PC-9 (cell line): ENCODE results near the gene FOXF1. TPM values are rescaled to one million over a fixed set of nuclear protein-coding genes. Genes with fewer than 3 reads are reported as not detected.

Experiments
- BruUV-seq: library from RNA; stranded (reverse); fragments of 400-500 nt; replicated peaks from 2 replicates; lab custom pipeline; 2021; lab: Mats Ljungman, UMichigan
- CTCF ChIA-PET: fragments of 300-600 bp; sonication (Branson Sonifier 250); formaldehyde crosslinking; loops from one replicate; lab custom pipeline; 2022; ENCODE audit warnings: antibody characterized with exemption; lab: Charles Lee
- POLR2A ChIA-PET: fragments of 300-600 bp; sonication (Branson Sonifier 250); formaldehyde crosslinking; loops from one replicate; lab custom pipeline; 2022; ENCODE audit warnings: antibody characterized with exemption; ENCODE audit not compliant: unreplicated experiment; lab: Charles Lee
- DNase-seq, 2 experiments: peaks; one replicate each; pipeline versions ENCODE4 v3.0.0 to v3.0.0-alpha.2; 2015 to 2022; ENCODE audit warnings: mixed read lengths in 1 of 2
- H2AFZ ChIP-seq: fragments of 200-600 bp; sonication (generic); 2 replicates; pipeline ENCODE4 v1.8.1; 2017; ENCODE audit warnings: antibody characterized with exemption
- H3F3A ChIP-seq: fragments of 200-600 bp; sonication (generic); 2 replicates; pipeline ENCODE4 v1.8.1; 2017; ENCODE audit warnings: antibody characterized with exemption, mild to moderate bottlenecking, low read depth; ENCODE audit not compliant: insufficient read depth
- H3K27ac ChIP-seq: fragments of 200-600 bp; sonication (generic); 2 replicates; pipeline ENCODE4 v1.6.1; 2016; ENCODE audit warnings: mixed run types
- H3K27me3 ChIP-seq: fragments of 200-600 bp; sonication (generic); 2 replicates; pipeline ENCODE4 v1.6.1; 2016; ENCODE audit warnings: low read depth, mixed run types; ENCODE audit not compliant: insufficient read depth
- H3K36me3 ChIP-seq: fragments of 200-600 bp; sonication (generic); 2 replicates; pipeline ENCODE4 v1.6.1; 2016; ENCODE audit warnings: low read depth, mixed run types
- H3K4me1 ChIP-seq: fragments of 200-600 bp; sonication (generic); replicated peaks from 2 replicates; pipeline ENCODE4 v1.6.1; 2016; ENCODE audit warnings: mixed run types; ENCODE audit not compliant: insufficient read depth
- H3K4me2 ChIP-seq: fragments of 200-600 bp; sonication (generic); 2 replicates; pipeline ENCODE4 v1.6.1; 2017; ENCODE audit warnings: mixed run types
- H3K4me3 ChIP-seq: fragments of 200-600 bp; sonication (generic); 2 replicates; pipeline ENCODE4 v1.6.1; 2016; ENCODE audit warnings: mixed run types
- H3K79me2 ChIP-seq: fragments of 200-600 bp; sonication (generic); 2 replicates; pipeline ENCODE4 v1.6.1; 2017; ENCODE audit warnings: low read depth, mixed run types
- H3K9me2 ChIP-seq: fragments of 200-600 bp; sonication (generic); 2 replicates; pipeline ENCODE4 v1.8.1; 2017; ENCODE audit warnings: mild to moderate bottlenecking; ENCODE audit not compliant: insufficient read depth
- H3K9me3 ChIP-seq: fragments of 200-600 bp; sonication (generic); 2 replicates; pipeline ENCODE4 v1.8.1; 2016; ENCODE audit warnings: low read depth; ENCODE audit not compliant: insufficient read depth
- H4K20me1 ChIP-seq: fragments of 200-600 bp; sonication (generic); 2 replicates; pipeline ENCODE4 v1.8.1; 2017; ENCODE audit not compliant: insufficient read depth
- EZH2 ChIP-seq: fragments of 200-600 bp; sonication (generic); IDR thresholded peaks from 2 replicates; pipeline ENCODE4 v1.8.0; 2017; ENCODE audit warnings: antibody characterized with exemption, low read depth
- intact Hi-C: fragments of 100-400 bp; cut with micrococcal nuclease; formaldehyde crosslinking; loops from one replicate; pipeline ENCODE4 v1.10.0; 2022; ENCODE audit not compliant: unreplicated experiment
- total RNA-seq: library from RNA; stranded (reverse); gene quantifications from 2 replicates; pipeline ENCODE4 v1.2.3, GENCODE V29; 2021
- TF ChIP-seq, protein P1 (sequence below): fragments of 200-600 bp; sonication (generic); conservative IDR thresholded peaks from 2 replicates; pipeline ENCODE4 v1.6.1; 2017; ENCODE audit warnings: mixed run types, antibody characterized with exemption, mild to moderate bottlenecking, moderate library complexity

The FOXF1 gene
- total RNA-seq, 1 experiment from 2014 or later: not detected

GRCh38 chr16:86505899-86506864, 4.1 kb upstream of the FOXF1 start:
- POLR2A ChIA-PET: no interaction called here
- CTCF ChIA-PET: no interaction called here
- Histone ChIP-seq H3K9me3 (no peaks in the 10 kb centered on the region), H3K79me2 (no peaks in the 10 kb centered on the region), H3K4me1 (no peaks in the 10 kb centered on the region), H3K9me2 (no peaks in the 10 kb centered on the region), H2AFZ (no peak overlapping the region), H3K4me2 (no peak overlapping the region), H3K27me3 (peaks cover 56% of the 10 kb centered on the region), H3F3A (no peaks in the 10 kb centered on the region), H3K36me3 (no peaks in the 10 kb centered on the region), H3K4me3 (no peak overlapping the region), H3K27ac (no peak overlapping the region), H4K20me1 (no peaks in the 10 kb centered on the region)
- intact Hi-C loops: no loop called here
- BruUV-seq: no TSS peak
- no peak for TF ChIP-seq EZH2
- TF ChIP-seq, protein P1, sequence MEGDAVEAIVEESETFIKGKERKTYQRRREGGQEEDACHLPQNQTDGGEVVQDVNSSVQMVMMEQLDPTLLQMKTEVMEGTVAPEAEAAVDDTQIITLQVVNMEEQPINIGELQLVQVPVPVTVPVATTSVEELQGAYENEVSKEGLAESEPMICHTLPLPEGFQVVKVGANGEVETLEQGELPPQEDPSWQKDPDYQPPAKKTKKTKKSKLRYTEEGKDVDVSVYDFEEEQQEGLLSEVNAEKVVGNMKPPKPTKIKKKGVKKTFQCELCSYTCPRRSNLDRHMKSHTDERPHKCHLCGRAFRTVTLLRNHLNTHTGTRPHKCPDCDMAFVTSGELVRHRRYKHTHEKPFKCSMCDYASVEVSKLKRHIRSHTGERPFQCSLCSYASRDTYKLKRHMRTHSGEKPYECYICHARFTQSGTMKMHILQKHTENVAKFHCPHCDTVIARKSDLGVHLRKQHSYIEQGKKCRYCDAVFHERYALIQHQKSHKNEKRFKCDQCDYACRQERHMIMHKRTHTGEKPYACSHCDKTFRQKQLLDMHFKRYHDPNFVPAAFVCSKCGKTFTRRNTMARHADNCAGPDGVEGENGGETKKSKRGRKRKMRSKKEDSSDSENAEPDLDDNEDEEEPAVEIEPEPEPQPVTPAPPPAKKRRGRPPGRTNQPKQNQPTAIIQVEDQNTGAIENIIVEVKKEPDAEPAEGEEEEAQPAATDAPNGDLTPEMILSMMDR: no peak
- no peak for DNase-seq

DNA sequence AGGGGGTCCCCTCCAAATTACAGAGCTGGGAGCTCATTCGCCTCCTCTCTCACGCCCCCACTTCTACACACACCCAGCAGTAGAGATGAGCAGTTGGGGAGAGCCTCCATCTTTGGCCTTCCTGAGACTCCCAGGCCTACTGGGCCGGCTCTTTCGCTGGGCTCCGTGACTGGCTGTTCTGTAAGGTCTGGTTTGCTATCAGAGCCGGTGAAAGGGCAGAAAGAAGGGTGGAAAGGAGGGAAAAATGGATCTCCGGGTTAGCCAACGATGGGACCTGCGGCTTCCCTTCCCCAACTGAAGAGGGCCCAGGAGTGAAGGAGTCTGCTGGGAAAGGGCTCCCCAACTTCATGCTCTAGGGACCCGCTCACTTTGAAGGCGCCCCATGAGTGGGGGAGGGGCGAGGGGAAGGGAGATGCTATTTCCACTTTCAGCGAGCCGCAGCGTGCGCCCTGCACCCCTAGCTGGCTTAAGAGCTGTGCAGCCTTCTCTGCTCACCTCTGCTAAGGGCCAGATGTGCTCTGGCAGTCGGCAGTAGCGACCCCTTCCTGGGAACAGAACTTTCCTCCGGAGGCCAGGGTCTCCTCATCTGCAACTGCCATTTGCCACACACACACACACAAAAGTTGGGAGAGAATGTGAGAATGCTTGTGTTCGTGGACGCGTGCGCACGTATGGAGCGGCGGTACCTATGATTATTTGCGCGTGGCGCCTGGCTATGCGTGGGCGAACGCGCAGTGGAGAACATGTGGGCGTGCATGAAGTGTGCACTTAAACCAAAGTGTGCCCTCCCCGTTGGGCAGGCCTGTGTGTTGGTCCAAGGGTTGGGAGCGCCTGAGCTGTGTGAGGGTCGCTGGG, 2.9 kb upstream of the FOXF1 start:
- no peak for TF ChIP-seq EZH2
- TF ChIP-seq, protein P1: no peak
- H3K4me1 ChIP-seq: no peaks in the 10 kb centered on the region
- no peaks in the 10 kb centered on the region for H3K9me2 ChIP-seq
- H3K9me3 ChIP-seq: no peaks in the 10 kb centered on the region
- no TSS peak for BruUV-seq
- no peaks in the 10 kb centered on the region for H3F3A ChIP-seq
- no peak for DNase-seq
- no peak overlapping the region for H3K27ac ChIP-seq
- H2AFZ ChIP-seq: no peak overlapping the region
- H3K36me3 ChIP-seq: no peaks in the 10 kb centered on the region
- peaks cover 44% of the 10 kb centered on the region for H3K27me3 ChIP-seq
- H3K79me2 ChIP-seq: no peaks in the 10 kb centered on the region
- H4K20me1 ChIP-seq: no peaks in the 10 kb centered on the region
- intact Hi-C loops: no loop called here
- no peak overlapping the region for H3K4me3 ChIP-seq
- POLR2A ChIA-PET: no interaction called here
- CTCF ChIA-PET: no interaction called here
- H3K4me2 ChIP-seq: no peak overlapping the region

DNA sequence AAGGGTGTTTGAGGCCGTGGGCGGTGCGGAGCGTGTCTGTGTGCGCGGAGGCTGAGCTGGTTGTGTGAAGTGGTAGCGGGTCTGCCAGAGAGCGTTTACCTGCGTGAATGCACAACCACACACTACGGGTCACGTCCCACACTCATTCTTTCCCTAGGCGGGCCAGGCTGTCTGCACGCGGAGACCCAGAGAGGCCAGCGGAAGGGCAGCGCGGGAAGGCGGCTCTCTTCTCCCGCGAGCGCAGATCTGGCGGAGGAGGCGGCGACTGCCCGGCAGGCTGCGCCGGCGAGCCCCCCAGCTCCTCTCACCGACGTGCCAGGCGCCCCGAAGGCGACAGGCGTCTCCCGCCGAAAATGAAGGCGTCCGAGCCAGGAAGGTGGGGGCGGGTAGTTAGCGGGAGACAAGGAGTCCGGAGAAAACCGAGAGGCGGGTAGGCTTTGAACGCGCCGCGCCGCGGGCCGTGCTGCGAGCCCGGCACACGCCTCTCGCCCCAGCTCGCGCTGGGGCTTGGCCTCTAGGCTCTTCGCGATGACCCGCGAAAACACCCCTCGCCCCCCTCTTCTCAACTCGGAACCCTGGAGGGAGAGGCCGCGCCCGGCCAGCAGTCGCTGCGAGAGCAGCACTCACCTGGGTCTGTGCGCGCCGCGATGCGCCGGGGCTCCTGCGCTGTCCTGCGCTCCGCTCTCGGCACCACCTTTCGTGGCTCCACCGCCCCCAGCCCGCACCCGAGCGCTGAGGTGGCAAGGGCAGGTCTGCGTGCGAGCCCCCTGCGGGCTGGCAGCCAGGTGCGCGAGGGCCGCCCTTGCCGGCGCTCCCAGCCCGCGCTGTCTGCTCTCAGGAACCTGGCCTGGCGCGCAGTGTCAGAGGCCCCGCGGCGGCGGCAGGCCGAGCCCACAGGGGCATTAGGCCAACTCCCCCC, 2.0 kb upstream of the FOXF1 start:
- no peaks in the 10 kb centered on the region for H3K79me2 ChIP-seq
- H4K20me1 ChIP-seq: 0 out of 2 replicates have a peak, but pooled peaks cover 6% of the 10 kb centered on the region
- ChIA-PET CTCF (no interaction called here), POLR2A (no interaction called here)
- no peak for DNase-seq
- no peak overlapping the region for H3K4me3 ChIP-seq
- H3K4me2 ChIP-seq: no peak overlapping the region
- peaks cover 44% of the 10 kb centered on the region for H3K27me3 ChIP-seq
- no peaks in the 10 kb centered on the region for H3F3A ChIP-seq
- H3K9me3 ChIP-seq: no peaks in the 10 kb centered on the region
- BruUV-seq: no TSS peak
- H3K9me2 ChIP-seq: no peaks in the 10 kb centered on the region
- intact Hi-C loops: no loop called here
- TF ChIP-seq EZH2: no peak
- TF ChIP-seq, protein P1: no peak
- H3K27ac ChIP-seq: no peak overlapping the region
- no peaks in the 10 kb centered on the region for H3K4me1 ChIP-seq
- no peak overlapping the region for H2AFZ ChIP-seq
- H3K36me3 ChIP-seq: no peaks in the 10 kb centered on the region
